ENCODE results near the gene RBP2. TPM values are rescaled to one million over a fixed set of nuclear protein-coding genes. Genes with fewer than 3 reads are reported as not detected.

Gene RBP2
- total RNA-seq: not detected in 2 replicates

GRCh38 chr3:139476348-139476747 lies at the start of gene RBP2:
RBP2 (minus strand) TSS chr3:139476516; CDS start chr3:139476459, 57 bp downstream.
- intact Hi-C loops (cut with micrococcal nuclease): no loop called here

DNA sequence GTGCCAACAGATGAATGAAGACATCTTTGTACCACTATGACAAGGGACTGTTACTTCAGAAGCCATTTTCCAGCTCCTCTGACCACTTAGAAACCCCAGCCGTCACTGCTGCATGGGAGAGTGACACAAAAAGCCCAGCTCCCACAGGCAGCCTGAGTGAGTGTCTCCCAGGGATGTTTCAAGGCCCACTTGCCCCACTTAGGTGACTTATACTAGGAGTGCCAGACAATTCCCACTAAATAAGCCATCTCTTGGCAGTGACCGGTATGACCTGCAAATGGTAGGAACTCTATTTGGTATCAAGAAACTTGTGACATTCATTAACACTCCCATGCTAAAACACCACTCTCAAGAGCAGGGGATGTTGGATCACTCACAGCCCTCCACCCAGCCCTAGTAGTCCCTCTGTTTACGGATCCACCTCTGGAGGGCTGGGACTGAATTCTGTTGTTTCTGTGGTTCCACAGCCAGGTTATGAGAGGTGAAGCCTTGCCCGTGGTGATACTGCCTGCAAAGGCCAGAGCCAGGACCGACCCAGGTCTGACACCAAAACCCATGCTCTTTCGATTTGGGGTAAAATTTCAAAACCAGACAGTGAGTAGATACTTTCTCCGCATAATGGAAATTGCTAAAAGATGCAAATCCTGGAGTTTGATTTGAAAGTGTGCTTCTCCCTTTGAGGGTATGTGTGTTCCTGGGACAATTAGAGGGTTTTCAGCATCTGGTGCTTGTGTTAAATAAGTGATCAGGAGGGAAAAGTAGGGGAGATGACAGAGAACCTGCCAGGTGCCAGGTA lies 48.7 kb upstream of the RBP2 start:
- intact Hi-C loops (cut with micrococcal nuclease): no loop called here

DNA sequence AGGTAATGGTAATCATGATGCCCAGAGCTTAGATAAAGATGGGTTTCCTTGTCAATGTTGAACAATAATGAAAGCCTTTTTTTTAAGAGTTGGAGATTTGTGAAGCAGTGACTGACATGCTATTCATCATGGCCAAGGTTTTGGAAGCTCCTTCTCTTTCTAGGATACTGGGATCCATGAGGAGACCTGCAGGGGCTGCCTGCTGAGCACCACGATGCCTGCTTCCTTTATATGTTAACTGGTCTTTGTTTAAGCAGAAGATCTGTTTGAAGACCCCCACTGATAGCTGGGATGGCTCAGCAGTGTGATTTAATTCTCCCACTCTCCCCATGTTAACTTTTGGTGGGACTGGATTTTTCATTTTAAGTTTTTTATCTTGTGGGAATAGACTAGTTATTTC lies 47.4 kb upstream of the RBP2 start:
- intact Hi-C loops (cut with micrococcal nuclease): no loop called here

DNA sequence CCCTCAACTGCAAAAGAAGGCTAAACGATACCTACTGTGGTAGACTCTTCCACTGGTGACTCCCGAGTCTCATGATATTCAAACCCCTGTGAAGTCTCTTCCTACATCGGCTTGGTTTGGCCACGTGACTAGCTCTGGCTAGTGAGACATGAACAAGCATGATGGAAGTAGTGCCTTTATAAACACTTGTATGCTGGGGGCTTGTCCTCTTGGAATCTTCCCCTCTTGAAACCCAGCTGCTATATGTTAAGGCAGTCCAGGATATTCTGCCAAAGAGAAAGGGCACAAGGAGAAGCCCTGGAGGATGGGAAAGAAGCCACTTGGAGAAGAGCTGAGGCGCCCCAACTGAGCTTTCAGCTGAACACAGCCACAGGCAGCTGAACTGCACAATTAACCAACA lies 46.9 kb upstream of the RBP2 start:
- intact Hi-C loops (cut with micrococcal nuclease): no loop called here

DNA sequence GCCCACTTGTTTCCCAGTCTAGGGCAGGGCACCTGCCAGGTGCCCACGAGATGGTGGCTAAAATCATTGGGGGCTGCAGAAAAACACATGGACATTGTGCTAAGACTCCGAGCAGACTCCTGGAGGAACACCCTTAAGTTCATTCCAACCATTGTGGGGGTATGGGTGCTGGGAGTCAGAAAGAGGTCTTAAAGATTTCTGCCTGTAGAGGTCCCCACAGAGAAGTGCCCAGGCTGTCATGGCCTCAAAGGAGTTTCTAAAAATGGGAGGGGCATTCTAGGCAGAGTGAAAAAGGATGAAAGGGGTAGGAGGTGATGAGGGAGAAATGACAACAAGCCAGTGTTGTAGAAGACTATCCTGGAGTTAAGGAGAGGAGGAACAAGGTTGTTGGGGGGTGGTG lies 46.1 kb upstream of the RBP2 start:
- intact Hi-C loops (cut with micrococcal nuclease): no loop called here

DNA sequence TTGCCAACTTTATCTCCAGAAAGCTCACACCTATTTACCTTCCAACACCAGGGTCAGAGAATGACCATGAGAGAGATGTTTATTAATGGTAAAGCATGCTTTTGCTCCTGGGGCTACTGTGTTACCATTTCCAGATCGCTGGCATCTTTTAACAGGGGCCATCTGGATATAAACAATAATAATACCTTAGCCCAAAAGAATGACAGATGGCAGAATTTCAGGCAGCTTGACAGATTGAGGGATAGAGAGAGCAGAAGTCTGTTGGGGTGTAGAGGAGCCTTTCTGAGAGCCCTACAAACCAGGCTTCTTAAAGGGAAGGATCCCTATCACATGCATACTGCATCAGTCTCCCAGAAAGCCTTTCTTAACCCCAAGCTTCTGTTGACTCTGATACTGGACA lies 45.5 kb upstream of the RBP2 start:
- intact Hi-C loops (cut with micrococcal nuclease): no loop called here

DNA sequence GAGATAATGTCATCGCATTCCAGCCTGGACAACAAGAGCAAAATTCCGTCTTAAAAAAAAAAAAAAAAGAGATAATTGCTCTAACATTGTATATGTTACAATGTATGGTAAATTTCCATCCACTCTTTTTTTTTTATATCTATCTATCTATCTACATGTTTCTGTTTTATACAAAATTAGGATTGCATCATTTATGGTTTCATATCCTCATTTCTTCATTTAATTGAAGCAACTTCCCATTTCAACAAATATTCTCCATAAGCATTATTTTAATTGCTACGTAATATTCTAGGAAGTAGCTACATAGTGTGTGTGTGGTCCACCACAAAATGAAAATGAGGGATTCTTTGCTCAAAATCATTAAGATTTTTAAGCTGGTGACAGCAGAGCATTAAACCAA lies 44.8 kb upstream of the RBP2 start:
- intact Hi-C loops (cut with micrococcal nuclease): no loop called here

- intact Hi-C loops (cut with micrococcal nuclease): no loop called here
Measured at GRCh38 chr3:139519998-139520737, 43.9 kb upstream of the RBP2 start.

DNA sequence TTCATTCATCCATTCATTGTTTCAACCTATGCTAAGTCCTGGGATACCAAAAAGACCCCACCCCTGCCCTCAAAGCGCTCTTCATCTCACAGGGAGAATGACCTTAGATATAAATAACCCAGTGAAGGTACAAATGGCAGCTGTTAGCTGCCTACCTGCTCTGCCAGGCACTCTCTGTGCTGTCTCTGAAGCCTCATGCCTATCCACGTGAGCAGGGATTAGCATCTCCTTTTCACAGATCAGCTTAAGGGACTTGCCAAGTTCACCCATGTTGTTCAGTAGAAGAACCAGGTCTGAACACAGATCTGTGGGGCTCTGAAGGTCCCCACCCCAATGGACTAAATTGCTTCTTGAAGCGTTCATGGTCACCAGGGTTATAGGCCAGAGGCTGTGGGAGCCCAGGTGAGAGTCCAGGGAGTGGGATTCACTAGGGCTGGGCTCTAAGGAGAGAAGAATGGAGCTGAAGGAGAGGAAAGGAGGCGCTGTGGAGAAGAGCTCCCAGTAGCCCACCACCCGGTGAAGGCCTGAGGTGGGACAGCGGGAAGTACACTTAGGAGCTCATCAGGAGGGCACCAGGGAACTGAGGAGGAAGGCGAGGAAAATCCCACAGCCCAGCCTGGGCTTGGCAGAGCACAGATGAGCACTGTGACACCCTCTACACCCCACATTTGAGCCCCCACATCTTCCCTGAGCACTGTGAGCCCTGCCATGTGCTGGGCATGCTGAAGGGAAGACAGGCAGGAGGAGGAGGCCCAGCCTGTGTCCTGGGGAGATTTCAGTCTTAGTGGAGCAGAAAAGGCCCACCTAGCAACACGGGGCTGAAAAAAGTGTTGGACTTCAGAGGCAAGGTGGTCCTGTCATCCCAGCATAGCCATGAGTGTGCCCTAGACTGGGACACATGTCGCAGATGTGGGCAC lies 42.9 kb upstream of the RBP2 start:
- intact Hi-C loops (cut with micrococcal nuclease): no loop called here

DNA sequence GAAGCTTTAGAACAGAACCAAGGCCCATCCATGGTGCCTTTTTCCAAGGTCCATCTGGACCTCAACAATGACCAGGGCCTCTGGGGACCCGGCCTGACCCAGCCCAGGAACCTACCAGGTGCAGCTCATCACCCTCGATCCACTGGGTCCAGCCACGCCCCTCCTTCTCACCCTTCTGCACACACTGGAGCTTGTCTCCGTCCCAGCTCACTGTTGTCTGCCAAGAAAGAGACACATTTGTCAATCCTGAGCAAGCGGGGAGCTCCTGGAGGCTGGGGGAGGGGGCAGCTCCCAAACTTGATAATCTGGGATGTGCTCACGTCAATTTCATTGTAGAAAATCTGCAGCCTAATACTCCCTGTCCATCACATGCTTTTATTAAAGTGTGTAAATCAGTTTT lies 42.0 kb upstream of the RBP2 start:
- intact Hi-C loops (cut with micrococcal nuclease): no loop called here

DNA sequence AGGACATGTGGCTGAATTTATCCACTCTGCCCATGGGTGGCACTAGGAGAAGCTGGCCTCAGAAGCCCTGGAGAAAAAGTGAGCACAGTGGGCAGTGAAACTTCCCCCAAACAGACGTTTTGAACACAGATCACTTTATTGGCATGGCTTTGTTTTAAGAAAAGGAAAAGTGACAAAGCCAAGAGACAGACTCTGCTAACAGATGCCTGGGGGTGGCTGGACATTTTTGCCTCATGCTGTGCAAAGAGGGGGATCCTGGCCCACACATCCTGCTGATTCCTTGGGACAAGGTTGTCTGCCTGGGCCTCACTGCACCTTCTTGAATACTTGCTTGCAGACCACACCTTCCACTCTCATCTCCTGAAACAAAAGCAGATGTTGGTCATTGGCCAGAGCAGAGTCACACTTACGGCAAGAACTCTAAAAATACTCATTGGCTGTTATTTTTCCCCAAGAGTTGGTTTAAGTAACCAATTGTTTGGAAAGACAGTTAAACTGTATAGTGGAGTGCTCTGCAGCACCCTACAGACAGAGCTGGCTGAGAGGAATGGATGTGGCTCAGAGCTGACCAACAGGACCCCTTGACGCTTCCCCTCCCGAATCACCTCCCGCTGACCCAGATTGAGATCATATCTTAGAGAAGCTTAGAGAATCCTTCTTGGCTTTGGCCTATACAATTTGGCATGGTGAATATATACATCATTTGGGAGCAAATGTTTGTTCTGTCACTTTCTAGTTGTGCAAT lies 41.2 kb upstream of the RBP2 start:
- intact Hi-C loops (cut with micrococcal nuclease): no loop called here

DNA sequence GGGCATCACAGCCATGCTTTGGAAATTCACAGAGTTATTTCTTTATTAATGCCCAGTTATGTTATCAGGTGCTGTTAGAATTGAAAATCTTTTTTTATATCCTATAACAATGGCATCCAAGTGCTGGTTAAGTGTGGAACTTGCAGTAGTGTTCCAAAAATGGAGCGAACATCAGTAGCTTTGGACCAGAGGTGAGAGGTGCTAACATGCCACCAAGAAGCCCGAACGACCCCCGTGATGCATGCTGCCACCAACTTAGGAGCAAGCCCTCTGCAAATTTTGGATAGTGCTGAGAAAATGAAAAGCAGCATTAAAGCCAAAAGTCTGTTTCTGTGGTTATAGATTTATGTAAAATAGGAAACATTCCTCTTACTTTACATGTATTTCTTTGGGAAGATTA lies 38.4 kb upstream of the RBP2 start:
- intact Hi-C loops (cut with micrococcal nuclease): no loop called here

DNA sequence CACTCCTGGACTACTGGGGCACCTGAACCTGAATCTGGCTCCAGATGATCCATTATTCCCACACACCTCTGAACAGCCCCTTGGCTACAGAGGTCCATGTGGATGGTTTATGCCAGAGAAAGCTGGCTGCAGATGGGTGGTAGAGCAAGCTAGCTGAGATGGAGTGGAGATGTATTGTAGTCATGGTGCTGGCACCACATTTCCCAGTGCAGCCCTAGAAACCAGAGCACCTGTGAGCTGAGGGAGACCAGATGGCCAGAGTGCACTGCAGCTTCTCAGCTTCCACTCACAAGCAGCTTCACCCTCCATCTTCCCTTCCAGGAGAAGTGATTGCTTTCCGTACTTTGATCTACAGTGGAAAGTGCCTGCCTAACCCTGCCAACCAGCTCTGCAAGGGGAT lies 33.3 kb upstream of the RBP2 start:
- intact Hi-C loops (cut with micrococcal nuclease): no loop called here

DNA sequence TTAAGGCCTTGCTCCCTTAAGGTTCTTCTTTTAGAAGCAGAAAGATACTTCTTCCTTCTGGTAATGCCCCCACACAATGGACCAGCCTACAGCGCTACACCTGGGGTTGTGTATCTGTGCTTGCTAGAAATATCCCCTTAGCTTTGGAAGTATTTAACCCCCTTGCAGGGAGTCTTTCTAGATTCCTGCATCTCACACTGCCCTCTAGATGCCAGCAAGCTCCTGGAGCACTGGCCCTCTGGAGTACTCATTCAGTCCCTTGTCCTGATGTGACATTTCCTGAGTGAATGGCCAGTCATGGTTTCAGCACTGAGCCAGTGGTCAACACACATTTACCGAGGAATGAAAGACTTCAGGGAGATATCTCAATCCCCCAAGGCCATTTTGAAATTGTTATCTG lies 30.4 kb upstream of the RBP2 start:
- intact Hi-C loops (cut with micrococcal nuclease): no loop called here

GRCh38 chr3:139505829-139506386 lies 29.6 kb upstream of the RBP2 start:
- intact Hi-C loops (cut with micrococcal nuclease): no loop called here

GRCh38 chr3:139499536-139499935 lies 23.2 kb upstream of the RBP2 start:
- intact Hi-C loops (cut with micrococcal nuclease): no loop called here

DNA sequence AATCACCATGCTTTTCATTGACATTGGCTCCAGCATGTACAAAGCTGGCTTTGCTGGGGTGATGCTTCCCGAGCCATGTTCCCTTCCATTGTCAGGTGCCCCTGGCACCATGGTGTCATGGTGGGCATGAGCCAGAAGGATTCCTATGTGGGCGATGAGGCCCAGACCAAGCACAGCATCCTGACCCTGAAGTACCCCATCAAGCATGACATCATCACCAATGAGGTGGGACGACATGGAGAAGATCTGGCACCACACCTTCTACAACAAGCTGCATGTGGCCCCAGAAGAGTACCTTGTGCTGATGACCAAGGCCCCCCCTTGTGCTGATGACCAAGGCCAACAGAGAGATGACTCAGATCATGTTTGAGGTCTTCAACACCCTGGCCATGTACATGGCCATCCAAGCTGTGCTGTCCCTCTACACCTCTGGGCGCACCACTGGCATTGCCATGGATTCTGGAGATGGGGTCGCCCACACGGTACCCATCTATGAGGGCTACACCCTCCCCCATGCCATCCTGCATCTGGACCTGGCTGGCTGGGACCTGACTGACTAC lies 17.6 kb upstream of the RBP2 start:
- intact Hi-C loops (cut with micrococcal nuclease): no loop called here

- intact Hi-C loops (cut with micrococcal nuclease): no loop called here
Measured at GRCh38 chr3:139491966-139492365, 15.7 kb upstream of the RBP2 start.

GRCh38 chr3:139491027-139491700 lies 14.8 kb upstream of the RBP2 start:
- intact Hi-C loops (cut with micrococcal nuclease): no loop called here

- intact Hi-C loops (cut with micrococcal nuclease): no loop called here
Measured at GRCh38 chr3:139482206-139482605, 5.9 kb upstream of the RBP2 start.
